WTC11 (cell line): Measurements from ENCODE around the gene GPC5. TPM values are rescaled to one million over a fixed set of nuclear protein-coding genes. Genes with fewer than 3 reads are reported as not detected.
"Not testable (repeated sequence)": the region's sequence is repeated elsewhere in the genome, so short reads cannot be mapped to it uniquely, and the experiment has no call there.

Experiments
- ATAC-seq: fragments of 200-7000 bp; cut with Tn5 transposase; 2 replicates; pipeline ENCODE4 v1.10.0; 2021; ENCODE audit warnings: mild to moderate bottlenecking, moderate library complexity
- CTCF ChIA-PET: fragments of 300-600 bp; sonication (Branson Sonifier 250); formaldehyde crosslinking; loops from one replicate; lab custom pipeline; 2021; ENCODE audit warnings: antibody characterized with exemption; lab: Charles Lee
- POLR2A ChIA-PET: fragments of 350-600 bp; sonication (Branson Sonifier 250); formaldehyde crosslinking; loops from one replicate; lab custom pipeline; 2021; ENCODE audit warnings: antibody characterized with exemption; lab: Charles Lee
- DNase-seq: peaks from one replicate; pipeline ENCODE4 v3.0.0; 2021; ENCODE audit warnings: low spot score
- H3K27ac Mint-ChIP-seq: 2 replicates; pipeline ENCODE4 v1.8.0; 2021; ENCODE audit warnings: mixed read lengths
- H3K27me3 Mint-ChIP-seq: 2 replicates; pipeline ENCODE4 v1.8.0; 2021; ENCODE audit warnings: low read depth, mild to moderate bottlenecking, moderate library complexity, mixed read lengths
- H3K36me3 Mint-ChIP-seq: 2 replicates; pipeline ENCODE4 v1.8.0; 2021; ENCODE audit warnings: mixed read lengths
- H3K4me1 Mint-ChIP-seq: 2 replicates; pipeline ENCODE4 v1.8.0; 2022; ENCODE audit warnings: mixed read lengths
- H3K4me3 Mint-ChIP-seq: 2 replicates; pipeline ENCODE4 v1.8.0; 2021; ENCODE audit warnings: mild to moderate bottlenecking, moderate library complexity, mixed read lengths
- H3K9me3 Mint-ChIP-seq: 2 replicates; pipeline ENCODE4 v1.8.0; 2021; ENCODE audit warnings: mixed read lengths
- CBFB ChIP-seq: sonication (generic); formaldehyde crosslinking; IDR thresholded peaks from 2 replicates; pipeline ENCODE4 v1.8.1; 2022; ENCODE audit warnings: mild to moderate bottlenecking, low read depth, missing genetic modification reagents
- ETV6 ChIP-seq: sonication (generic); formaldehyde crosslinking; IDR thresholded peaks from 2 replicates; pipeline ENCODE4 v1.8.1; 2022; ENCODE audit warnings: mild to moderate bottlenecking, missing genetic modification reagents
- OVOL2 ChIP-seq: fragments of 250-450 bp; sonication (Bioruptor Pico); IDR thresholded peaks from 2 replicates; pipeline ENCODE4 v1.9.0; 2021; ENCODE audit warnings: mild to moderate bottlenecking, borderline replicate concordance
- SP1 ChIP-seq: sonication (generic); formaldehyde crosslinking; conservative IDR thresholded peaks from 2 replicates; pipeline ENCODE4 v1.8.1; 2022; ENCODE audit warnings: missing genetic modification reagents
- TCF7 ChIP-seq: sonication (generic); formaldehyde crosslinking; IDR thresholded peaks from 2 replicates; pipeline ENCODE4 v1.8.0; 2022; ENCODE audit warnings: mild to moderate bottlenecking, low read depth, missing genetic modification reagents, moderate library complexity
- total RNA-seq: library from RNA; stranded (reverse); gene quantifications from 3 replicates; pipeline ENCODE4 v1.2.3, GENCODE V29; 2021
- TF ChIP-seq, protein P1 (sequence below): sonication (generic); formaldehyde crosslinking; conservative IDR thresholded peaks from 2 replicates; pipeline ENCODE4 v1.8.1; 2023; ENCODE audit warnings: mild to moderate bottlenecking, low read depth, missing genetic modification reagents, moderate library complexity
- TF ChIP-seq, protein P2 (sequence below): fragments of 200-600 bp; IDR thresholded peaks from 2 replicates; pipeline ENCODE4 v1.8.0; 2022; ENCODE audit warnings: antibody characterized with exemption
- TF ChIP-seq, protein P3 (sequence below): fragments of 250-450 bp; sonication (Bioruptor Pico); IDR thresholded peaks from 2 replicates; pipeline ENCODE4 v2.1.2; 2022; ENCODE audit warnings: mild to moderate bottlenecking, moderate library complexity
- TF ChIP-seq, protein P4 (sequence below): sonication (generic); formaldehyde crosslinking; IDR thresholded peaks from 2 replicates; pipeline ENCODE4 v1.8.1; 2022; ENCODE audit warnings: mild to moderate bottlenecking, missing genetic modification reagents, moderate library complexity, borderline replicate concordance
- TF ChIP-seq, protein P5 (sequence below): fragments of 250-450 bp; sonication (Bioruptor Pico); IDR thresholded peaks from 2 replicates; pipeline ENCODE4 v1.9.0; 2021; ENCODE audit warnings: mild to moderate bottlenecking
- TF ChIP-seq, protein P6 (sequence below): sonication (generic); formaldehyde crosslinking; IDR thresholded peaks from 2 replicates; pipeline ENCODE4 v1.8.0; 2023; ENCODE audit warnings: missing genetic modification reagents
- TF ChIP-seq, protein P7 (sequence below): sonication (generic); formaldehyde crosslinking; IDR thresholded peaks from 2 replicates; pipeline ENCODE4 v1.8.0; 2023; ENCODE audit warnings: missing genetic modification reagents, mild to moderate bottlenecking, borderline replicate concordance
- TF ChIP-seq, protein P8 (sequence below): sonication (generic); formaldehyde crosslinking; IDR thresholded peaks from 2 replicates; pipeline ENCODE4 v1.8.1; 2022; ENCODE audit warnings: low read depth, mild to moderate bottlenecking, moderate library complexity, missing genetic modification reagents, borderline replicate concordance

GPC5 gene
- total RNA-seq, 1 experiment from 2014 or later: 0.46 TPM

DNA sequence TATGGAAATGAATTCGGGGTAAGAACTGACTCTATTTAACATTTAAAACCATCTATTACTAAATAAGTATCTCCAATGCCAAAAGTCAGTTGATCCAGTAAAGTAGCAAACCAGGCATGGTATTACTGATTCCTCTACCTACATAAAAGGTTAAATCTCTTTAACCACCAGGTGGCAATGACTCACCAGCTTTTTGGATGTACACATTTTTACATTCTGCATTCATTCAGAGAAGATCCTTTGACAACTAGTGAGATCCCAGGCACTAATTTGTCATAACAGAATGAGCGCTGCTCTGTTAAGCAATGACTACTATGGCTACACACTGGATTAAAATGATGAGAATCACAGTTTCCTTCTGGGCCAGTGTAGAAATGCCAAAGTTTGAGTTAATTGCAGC lies 1498.4 kb downstream of the GPC5 start:
- Mint-ChIP-seq H3K27ac (no peak overlapping the region), H3K27me3 (no peaks in the 10 kb centered on the region), H3K9me3 (peaks cover 15% of the 10 kb centered on the region), H3K36me3 (no peaks in the 10 kb centered on the region), H3K4me3 (no peak overlapping the region)
- no peak; the same call in 1 of the 2 replicates for ATAC-seq
- ChIA-PET POLR2A (no interaction called here), CTCF (no interaction called here)
- DNase-seq: no peak
- TF ChIP-seq, protein P1, sequence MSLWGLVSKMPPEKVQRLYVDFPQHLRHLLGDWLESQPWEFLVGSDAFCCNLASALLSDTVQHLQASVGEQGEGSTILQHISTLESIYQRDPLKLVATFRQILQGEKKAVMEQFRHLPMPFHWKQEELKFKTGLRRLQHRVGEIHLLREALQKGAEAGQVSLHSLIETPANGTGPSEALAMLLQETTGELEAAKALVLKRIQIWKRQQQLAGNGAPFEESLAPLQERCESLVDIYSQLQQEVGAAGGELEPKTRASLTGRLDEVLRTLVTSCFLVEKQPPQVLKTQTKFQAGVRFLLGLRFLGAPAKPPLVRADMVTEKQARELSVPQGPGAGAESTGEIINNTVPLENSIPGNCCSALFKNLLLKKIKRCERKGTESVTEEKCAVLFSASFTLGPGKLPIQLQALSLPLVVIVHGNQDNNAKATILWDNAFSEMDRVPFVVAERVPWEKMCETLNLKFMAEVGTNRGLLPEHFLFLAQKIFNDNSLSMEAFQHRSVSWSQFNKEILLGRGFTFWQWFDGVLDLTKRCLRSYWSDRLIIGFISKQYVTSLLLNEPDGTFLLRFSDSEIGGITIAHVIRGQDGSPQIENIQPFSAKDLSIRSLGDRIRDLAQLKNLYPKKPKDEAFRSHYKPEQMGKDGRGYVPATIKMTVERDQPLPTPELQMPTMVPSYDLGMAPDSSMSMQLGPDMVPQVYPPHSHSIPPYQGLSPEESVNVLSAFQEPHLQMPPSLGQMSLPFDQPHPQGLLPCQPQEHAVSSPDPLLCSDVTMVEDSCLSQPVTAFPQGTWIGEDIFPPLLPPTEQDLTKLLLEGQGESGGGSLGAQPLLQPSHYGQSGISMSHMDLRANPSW (CRISPR knock-in tag): no peak
- TF ChIP-seq, protein P2, sequence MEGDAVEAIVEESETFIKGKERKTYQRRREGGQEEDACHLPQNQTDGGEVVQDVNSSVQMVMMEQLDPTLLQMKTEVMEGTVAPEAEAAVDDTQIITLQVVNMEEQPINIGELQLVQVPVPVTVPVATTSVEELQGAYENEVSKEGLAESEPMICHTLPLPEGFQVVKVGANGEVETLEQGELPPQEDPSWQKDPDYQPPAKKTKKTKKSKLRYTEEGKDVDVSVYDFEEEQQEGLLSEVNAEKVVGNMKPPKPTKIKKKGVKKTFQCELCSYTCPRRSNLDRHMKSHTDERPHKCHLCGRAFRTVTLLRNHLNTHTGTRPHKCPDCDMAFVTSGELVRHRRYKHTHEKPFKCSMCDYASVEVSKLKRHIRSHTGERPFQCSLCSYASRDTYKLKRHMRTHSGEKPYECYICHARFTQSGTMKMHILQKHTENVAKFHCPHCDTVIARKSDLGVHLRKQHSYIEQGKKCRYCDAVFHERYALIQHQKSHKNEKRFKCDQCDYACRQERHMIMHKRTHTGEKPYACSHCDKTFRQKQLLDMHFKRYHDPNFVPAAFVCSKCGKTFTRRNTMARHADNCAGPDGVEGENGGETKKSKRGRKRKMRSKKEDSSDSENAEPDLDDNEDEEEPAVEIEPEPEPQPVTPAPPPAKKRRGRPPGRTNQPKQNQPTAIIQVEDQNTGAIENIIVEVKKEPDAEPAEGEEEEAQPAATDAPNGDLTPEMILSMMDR: peak; percentile 30; the same call in 1 of the 2 replicates
- TF ChIP-seq, protein P3, sequence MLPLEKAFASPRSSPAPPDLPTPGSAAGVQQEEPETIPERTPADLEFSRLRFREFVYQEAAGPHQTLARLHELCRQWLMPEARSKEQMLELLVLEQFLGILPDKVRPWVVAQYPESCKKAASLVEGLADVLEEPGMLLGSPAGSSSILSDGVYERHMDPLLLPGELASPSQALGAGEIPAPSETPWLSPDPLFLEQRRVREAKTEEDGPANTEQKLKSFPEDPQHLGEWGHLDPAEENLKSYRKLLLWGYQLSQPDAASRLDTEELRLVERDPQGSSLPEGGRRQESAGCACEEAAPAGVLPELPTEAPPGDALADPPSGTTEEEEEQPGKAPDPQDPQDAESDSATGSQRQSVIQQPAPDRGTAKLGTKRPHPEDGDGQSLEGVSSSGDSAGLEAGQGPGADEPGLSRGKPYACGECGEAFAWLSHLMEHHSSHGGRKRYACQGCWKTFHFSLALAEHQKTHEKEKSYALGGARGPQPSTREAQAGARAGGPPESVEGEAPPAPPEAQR (CRISPR knock-in tag): no peak
- TF ChIP-seq ETV6 (no peak), OVOL2 (CRISPR knock-in tag) (no peak)
- TF ChIP-seq, all 79 proteins: peak for 1
- H3K4me1 Mint-ChIP-seq: peaks cover 6% of the 10 kb centered on the region

DNA sequence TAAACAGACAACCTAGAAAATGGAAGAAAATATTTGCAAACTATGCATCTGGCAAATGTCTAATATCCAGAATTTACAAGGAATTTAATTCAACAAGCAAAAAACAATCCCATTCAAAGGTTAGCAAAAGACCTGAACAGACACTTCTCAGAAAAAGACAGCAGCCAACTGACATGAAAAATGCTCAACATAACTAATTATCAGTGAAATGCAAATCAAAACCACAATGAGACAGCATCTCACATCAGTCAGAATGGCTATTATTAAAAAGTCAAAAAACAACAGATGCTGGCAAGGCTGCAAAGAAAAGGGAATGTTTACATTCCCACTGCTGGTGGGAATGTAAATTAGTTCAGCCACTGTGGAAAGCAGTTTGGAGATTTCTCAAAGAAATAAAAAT lies 1500.5 kb downstream of the GPC5 start:
- ATAC-seq, CTCF ChIA-PET, H3K4me3 Mint-ChIP-seq, H3K4me1 Mint-ChIP-seq, POLR2A ChIA-PET, H3K27ac Mint-ChIP-seq, H3K36me3 Mint-ChIP-seq, DNase-seq, H3K27me3 Mint-ChIP-seq: not testable (repeated sequence)
- H3K9me3 Mint-ChIP-seq: peaks cover 14% of the 10 kb centered on the region

DNA sequence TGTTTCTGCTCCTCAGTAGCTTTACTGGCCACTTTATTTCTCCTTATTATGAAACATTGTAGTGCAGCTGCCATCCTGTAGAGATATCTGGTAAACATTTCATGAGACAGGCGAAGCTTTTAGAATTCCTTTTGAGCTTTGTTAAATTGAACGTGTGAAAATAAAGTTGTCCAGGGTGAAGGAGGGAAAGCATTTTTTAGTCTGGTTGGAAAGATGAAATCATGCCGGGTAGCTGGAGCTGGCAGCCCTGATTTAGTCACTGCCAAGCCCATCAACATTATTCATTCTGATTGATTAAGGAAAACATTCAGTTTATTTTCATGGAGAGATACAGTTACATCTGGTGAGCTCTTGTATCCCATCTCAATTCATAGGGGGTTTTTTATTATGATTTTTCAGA lies 1502.0 kb downstream of the GPC5 start:
- CTCF ChIA-PET: no interaction called here
- H3K9me3 Mint-ChIP-seq: peaks cover 18% of the 10 kb centered on the region
- TF ChIP-seq ETV6 (no peak), CBFB (CRISPR knock-in tag) (no peak), TCF7 (CRISPR knock-in tag) (no peak), SP1 (CRISPR knock-in tag) (no peak)
- TF ChIP-seq, protein P1 (CRISPR knock-in tag): no peak
- TF ChIP-seq, protein P4, sequence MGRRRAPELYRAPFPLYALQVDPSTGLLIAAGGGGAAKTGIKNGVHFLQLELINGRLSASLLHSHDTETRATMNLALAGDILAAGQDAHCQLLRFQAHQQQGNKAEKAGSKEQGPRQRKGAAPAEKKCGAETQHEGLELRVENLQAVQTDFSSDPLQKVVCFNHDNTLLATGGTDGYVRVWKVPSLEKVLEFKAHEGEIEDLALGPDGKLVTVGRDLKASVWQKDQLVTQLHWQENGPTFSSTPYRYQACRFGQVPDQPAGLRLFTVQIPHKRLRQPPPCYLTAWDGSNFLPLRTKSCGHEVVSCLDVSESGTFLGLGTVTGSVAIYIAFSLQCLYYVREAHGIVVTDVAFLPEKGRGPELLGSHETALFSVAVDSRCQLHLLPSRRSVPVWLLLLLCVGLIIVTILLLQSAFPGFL (CRISPR knock-in tag): no peak
- TF ChIP-seq, protein P5, sequence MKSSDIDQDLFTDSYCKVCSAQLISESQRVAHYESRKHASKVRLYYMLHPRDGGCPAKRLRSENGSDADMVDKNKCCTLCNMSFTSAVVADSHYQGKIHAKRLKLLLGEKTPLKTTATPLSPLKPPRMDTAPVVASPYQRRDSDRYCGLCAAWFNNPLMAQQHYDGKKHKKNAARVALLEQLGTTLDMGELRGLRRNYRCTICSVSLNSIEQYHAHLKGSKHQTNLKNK (CRISPR knock-in tag): no peak
- TF ChIP-seq, protein P6, sequence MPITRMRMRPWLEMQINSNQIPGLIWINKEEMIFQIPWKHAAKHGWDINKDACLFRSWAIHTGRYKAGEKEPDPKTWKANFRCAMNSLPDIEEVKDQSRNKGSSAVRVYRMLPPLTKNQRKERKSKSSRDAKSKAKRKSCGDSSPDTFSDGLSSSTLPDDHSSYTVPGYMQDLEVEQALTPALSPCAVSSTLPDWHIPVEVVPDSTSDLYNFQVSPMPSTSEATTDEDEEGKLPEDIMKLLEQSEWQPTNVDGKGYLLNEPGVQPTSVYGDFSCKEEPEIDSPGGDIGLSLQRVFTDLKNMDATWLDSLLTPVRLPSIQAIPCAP: no peak
- TF ChIP-seq, protein P7, sequence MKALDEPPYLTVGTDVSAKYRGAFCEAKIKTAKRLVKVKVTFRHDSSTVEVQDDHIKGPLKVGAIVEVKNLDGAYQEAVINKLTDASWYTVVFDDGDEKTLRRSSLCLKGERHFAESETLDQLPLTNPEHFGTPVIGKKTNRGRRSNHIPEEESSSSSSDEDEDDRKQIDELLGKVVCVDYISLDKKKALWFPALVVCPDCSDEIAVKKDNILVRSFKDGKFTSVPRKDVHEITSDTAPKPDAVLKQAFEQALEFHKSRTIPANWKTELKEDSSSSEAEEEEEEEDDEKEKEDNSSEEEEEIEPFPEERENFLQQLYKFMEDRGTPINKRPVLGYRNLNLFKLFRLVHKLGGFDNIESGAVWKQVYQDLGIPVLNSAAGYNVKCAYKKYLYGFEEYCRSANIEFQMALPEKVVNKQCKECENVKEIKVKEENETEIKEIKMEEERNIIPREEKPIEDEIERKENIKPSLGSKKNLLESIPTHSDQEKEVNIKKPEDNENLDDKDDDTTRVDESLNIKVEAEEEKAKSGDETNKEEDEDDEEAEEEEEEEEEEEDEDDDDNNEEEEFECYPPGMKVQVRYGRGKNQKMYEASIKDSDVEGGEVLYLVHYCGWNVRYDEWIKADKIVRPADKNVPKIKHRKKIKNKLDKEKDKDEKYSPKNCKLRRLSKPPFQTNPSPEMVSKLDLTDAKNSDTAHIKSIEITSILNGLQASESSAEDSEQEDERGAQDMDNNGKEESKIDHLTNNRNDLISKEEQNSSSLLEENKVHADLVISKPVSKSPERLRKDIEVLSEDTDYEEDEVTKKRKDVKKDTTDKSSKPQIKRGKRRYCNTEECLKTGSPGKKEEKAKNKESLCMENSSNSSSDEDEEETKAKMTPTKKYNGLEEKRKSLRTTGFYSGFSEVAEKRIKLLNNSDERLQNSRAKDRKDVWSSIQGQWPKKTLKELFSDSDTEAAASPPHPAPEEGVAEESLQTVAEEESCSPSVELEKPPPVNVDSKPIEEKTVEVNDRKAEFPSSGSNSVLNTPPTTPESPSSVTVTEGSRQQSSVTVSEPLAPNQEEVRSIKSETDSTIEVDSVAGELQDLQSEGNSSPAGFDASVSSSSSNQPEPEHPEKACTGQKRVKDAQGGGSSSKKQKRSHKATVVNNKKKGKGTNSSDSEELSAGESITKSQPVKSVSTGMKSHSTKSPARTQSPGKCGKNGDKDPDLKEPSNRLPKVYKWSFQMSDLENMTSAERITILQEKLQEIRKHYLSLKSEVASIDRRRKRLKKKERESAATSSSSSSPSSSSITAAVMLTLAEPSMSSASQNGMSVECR (CRISPR knock-in tag): no peak
- TF ChIP-seq, protein P8, sequence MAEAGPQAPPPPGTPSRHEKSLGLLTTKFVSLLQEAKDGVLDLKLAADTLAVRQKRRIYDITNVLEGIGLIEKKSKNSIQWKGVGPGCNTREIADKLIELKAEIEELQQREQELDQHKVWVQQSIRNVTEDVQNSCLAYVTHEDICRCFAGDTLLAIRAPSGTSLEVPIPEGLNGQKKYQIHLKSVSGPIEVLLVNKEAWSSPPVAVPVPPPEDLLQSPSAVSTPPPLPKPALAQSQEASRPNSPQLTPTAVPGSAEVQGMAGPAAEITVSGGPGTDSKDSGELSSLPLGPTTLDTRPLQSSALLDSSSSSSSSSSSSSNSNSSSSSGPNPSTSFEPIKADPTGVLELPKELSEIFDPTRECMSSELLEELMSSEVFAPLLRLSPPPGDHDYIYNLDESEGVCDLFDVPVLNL (CRISPR knock-in tag): no peak

More for the DNA sequence above, 1502.0 kb downstream of the GPC5 start:
- ATAC-seq (no peak), DNase-seq (no peak)
- Mint-ChIP-seq H3K27me3 (no peaks in the 10 kb centered on the region), H3K36me3 (0 out of 2 replicates have a peak, but pooled peaks cover 1% of the 10 kb centered on the region), H3K4me1 (no peaks in the 10 kb centered on the region), H3K4me3 (no peak overlapping the region), H3K27ac (no peak overlapping the region)
- POLR2A ChIA-PET: no interaction called here
